ENCODE measurements around the gene IFRD2. TPM values are rescaled to one million over a fixed set of nuclear protein-coding genes. Genes with fewer than 3 reads are reported as not detected.

IFRD2 gene
- total RNA-seq, 1 experiment from 2014 or later, result 111 TPM

DNA sequence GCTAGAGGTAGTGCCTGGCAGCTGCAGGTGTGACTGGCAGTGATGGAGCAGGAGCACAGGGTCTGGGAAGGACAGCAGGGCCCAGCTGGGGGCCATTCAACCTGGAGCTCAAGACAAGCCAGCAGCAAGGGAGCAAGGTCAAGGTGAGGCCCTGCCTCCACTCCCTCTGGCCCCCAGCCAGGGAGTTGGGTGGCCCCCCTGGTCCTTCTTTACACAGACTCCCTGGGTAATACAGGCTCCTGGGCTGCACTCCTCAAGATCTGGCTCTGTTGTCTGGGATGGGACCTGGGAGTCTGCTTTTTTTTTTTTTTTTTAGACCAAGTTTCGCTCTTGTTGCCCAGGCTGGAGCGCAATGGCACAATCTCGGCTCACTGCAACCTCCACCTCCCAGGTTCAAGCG, 41.7 kb downstream of the IFRD2 start:
- in situ Hi-C loops (cut with HindIII; ENCODE audit: low pct_unique_long_range_greater_than_20kb, low sequenced_read_pairs), result no loop called here
- no peak for TF ChIP-seq POLR2AphosphoS5 (IDR thresholded peaks at IDR 0.05; ENCODE audit: low read depth, low read length)
- TF ChIP-seq, protein P1, sequence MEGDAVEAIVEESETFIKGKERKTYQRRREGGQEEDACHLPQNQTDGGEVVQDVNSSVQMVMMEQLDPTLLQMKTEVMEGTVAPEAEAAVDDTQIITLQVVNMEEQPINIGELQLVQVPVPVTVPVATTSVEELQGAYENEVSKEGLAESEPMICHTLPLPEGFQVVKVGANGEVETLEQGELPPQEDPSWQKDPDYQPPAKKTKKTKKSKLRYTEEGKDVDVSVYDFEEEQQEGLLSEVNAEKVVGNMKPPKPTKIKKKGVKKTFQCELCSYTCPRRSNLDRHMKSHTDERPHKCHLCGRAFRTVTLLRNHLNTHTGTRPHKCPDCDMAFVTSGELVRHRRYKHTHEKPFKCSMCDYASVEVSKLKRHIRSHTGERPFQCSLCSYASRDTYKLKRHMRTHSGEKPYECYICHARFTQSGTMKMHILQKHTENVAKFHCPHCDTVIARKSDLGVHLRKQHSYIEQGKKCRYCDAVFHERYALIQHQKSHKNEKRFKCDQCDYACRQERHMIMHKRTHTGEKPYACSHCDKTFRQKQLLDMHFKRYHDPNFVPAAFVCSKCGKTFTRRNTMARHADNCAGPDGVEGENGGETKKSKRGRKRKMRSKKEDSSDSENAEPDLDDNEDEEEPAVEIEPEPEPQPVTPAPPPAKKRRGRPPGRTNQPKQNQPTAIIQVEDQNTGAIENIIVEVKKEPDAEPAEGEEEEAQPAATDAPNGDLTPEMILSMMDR (IDR thresholded peaks at IDR 0.05), result no peak
- DNase-seq (ENCODE audit: low read depth, low spot score), result no peak
- POLR2A ChIA-PET, result no interaction called here
- BruUV-seq (replicated peaks), result no TSS peak
- H3K9me3 ChIP-seq (ENCODE audit: control insufficient read depth, insufficient read depth, low read depth, low read length), result no peaks in the 10 kb centered on the region
- no peak overlapping the region for H3K4me3 ChIP-seq (ENCODE audit: low read depth in 2 of 2, low read length in 2 of 2)
- intact Hi-C loops (cut with micrococcal nuclease; ENCODE audit: unreplicated experiment), result no loop called here
- H3K27ac ChIP-seq (ENCODE audit: low read length), result no peak overlapping the region
- CTCF ChIA-PET, result interaction anchor here (0.6 kb wide), 1 partner anchor 26 kb away, joined by 3 read pairs; no protein-coding TSS in a partner anchor
- no peaks in the 10 kb centered on the region for H3K36me3 ChIP-seq (ENCODE audit: control insufficient read depth, insufficient read depth, low read length)
- H3K4me1 ChIP-seq (ENCODE audit: control insufficient read depth, insufficient read depth, low read length), result peaks cover 26% of the 10 kb centered on the region
- H3K27me3 ChIP-seq (ENCODE audit: control insufficient read depth, insufficient read depth, low read length), result no peaks in the 10 kb centered on the region
- ATAC-seq, result no peak

DNA sequence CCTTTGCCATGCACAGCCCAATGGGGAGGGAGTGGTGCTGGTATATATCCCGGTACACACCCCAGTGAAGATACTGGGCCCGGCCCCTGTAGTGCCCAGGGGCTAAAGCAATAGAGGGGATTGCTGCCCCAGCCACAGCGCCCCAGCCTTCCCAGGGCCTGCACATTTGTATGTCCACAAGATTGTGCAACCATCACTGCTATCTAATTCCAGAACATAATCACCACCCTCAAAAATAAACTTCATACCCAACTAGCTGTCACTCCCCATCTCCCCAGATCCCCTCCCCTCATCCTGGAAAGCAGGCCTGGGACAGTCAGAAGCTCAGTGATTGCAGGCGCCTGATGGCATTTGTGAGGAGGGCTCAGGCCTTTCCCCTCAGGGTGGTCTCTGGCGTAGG, 42.8 kb downstream of the IFRD2 start:
- Histone ChIP-seq H3K36me3 (ENCODE audit: control insufficient read depth, insufficient read depth, low read length) (no peaks in the 10 kb centered on the region), H3K9me3 (ENCODE audit: control insufficient read depth, insufficient read depth, low read depth, low read length) (no peaks in the 10 kb centered on the region), H3K27ac (ENCODE audit: low read length) (no peak overlapping the region), H3K27me3 (ENCODE audit: control insufficient read depth, insufficient read depth, low read length) (no peaks in the 10 kb centered on the region), H3K4me3 (ENCODE audit: low read depth in 2 of 2, low read length in 2 of 2) (no peak overlapping the region), H3K4me1 (ENCODE audit: control insufficient read depth, insufficient read depth, low read length) (peaks cover 32% of the 10 kb centered on the region)
- BruUV-seq (replicated peaks), result no TSS peak
- POLR2A ChIA-PET, result no interaction called here
- ATAC-seq (no peak), DNase-seq (ENCODE audit: low read depth, low spot score) (no peak)
- in situ Hi-C loops (cut with HindIII; ENCODE audit: low pct_unique_long_range_greater_than_20kb, low sequenced_read_pairs), result no loop called here
- CTCF ChIA-PET, result no interaction called here
- intact Hi-C loops (cut with micrococcal nuclease; ENCODE audit: unreplicated experiment), result no loop called here
- TF ChIP-seq REST (IDR thresholded peaks at IDR 0.05; ENCODE audit: insufficient read depth in 1 of 2, low read depth in 2 of 2, low read length in 1 of 2) (no peak), TCF7L2 (IDR thresholded peaks at IDR 0.05; ENCODE audit: low read depth, low read length) (no peak), POLR2AphosphoS5 (IDR thresholded peaks at IDR 0.05; ENCODE audit: low read depth, low read length) (no peak), SIN3A (IDR thresholded peaks at IDR 0.05; ENCODE audit: borderline replicate concordance, insufficient read depth, low read depth, low read length) (no peak)
- TF ChIP-seq, protein P1 (IDR thresholded peaks at IDR 0.05), result no peak

- DNase-seq (ENCODE audit: low read depth, low spot score) (no peak), ATAC-seq (no peak)
- no peak overlapping the region for H3K4me3 ChIP-seq (ENCODE audit: low read depth in 2 of 2, low read length in 2 of 2)
- H3K9me3 ChIP-seq (ENCODE audit: control insufficient read depth, insufficient read depth, low read depth, low read length), result no peaks in the 10 kb centered on the region
- no TSS peak for BruUV-seq (replicated peaks)
- ChIA-PET POLR2A (no interaction called here), CTCF (no interaction called here)
- H3K36me3 ChIP-seq (ENCODE audit: control insufficient read depth, insufficient read depth, low read length), result no peaks in the 10 kb centered on the region
- no peaks in the 10 kb centered on the region for H3K27me3 ChIP-seq (ENCODE audit: control insufficient read depth, insufficient read depth, low read length)
- peaks cover 36% of the 10 kb centered on the region for H3K4me1 ChIP-seq (ENCODE audit: control insufficient read depth, insufficient read depth, low read length)
- intact Hi-C loops (cut with micrococcal nuclease; ENCODE audit: unreplicated experiment) (no loop called here), in situ Hi-C loops (cut with HindIII; ENCODE audit: low pct_unique_long_range_greater_than_20kb, low sequenced_read_pairs) (no loop called here)
- TF ChIP-seq TCF7L2 (IDR thresholded peaks at IDR 0.05; ENCODE audit: low read depth, low read length) (no peak), SIN3A (IDR thresholded peaks at IDR 0.05; ENCODE audit: borderline replicate concordance, insufficient read depth, low read depth, low read length) (no peak), POLR2AphosphoS5 (IDR thresholded peaks at IDR 0.05; ENCODE audit: low read depth, low read length) (no peak), REST (IDR thresholded peaks at IDR 0.05; ENCODE audit: insufficient read depth in 1 of 2, low read depth in 2 of 2, low read length in 1 of 2) (no peak)
- TF ChIP-seq, protein P1 (IDR thresholded peaks at IDR 0.05), result no peak
- H3K27ac ChIP-seq (ENCODE audit: low read length), result no peak overlapping the region
Measured at GRCh38 chr3:50248387-50248786, 43.8 kb downstream of the IFRD2 start.

All from Panc1 (cell line).